Subcutaneous adipose tissue (tissue), 4 donors: ENCODE measurements around the gene ATP6V0A1. TPM values are rescaled to one million over a fixed set of nuclear protein-coding genes. Genes with fewer than 3 reads are reported as not detected.

ENCODE experiments used
- CTCF ChIP-seq: fragments of 450-650 bp; IDR thresholded peaks from one replicate; pipeline ENCODE4 v1.5.1; 2016; ENCODE audit warnings: low read depth, mild to moderate bottlenecking, control low read depth, antibody characterized with exemption, moderate library complexity
- total RNA-seq, 4 donors: library from RNA; depleted of rRNA; stranded (reverse); fragments of >200 nt; gene quantifications; one replicate each; pipeline ENCODE4 v1.1.0, GENCODE V29; 2016

ATP6V0A1 gene
- total RNA-seq = 100 to 1,000 TPM in 1 of 4 donors, 10 to 100 TPM in 3; 53.0 to 113 (median 56.1) TPM

GRCh38 chr17:42458497-42459255, at the start of gene ATP6V0A1:
TSS of gene ATP6V0A1 (plus strand) at chr17:42458878. CDS start at chr17:42460895, 2,017 bp downstream.
- no peak for TF ChIP-seq CTCF

GRCh38 chr17:42409523-42410318, 49.0 kb upstream of the ATP6V0A1 start:
- TF ChIP-seq CTCF = no peak

GRCh38 chr17:42410319-42410685, 48.4 kb upstream of the ATP6V0A1 start:
- no peak for TF ChIP-seq CTCF

- TF ChIP-seq CTCF = no peak
Measured at GRCh38 chr17:42411361-42411760, 47.3 kb upstream of the ATP6V0A1 start.

DNA sequence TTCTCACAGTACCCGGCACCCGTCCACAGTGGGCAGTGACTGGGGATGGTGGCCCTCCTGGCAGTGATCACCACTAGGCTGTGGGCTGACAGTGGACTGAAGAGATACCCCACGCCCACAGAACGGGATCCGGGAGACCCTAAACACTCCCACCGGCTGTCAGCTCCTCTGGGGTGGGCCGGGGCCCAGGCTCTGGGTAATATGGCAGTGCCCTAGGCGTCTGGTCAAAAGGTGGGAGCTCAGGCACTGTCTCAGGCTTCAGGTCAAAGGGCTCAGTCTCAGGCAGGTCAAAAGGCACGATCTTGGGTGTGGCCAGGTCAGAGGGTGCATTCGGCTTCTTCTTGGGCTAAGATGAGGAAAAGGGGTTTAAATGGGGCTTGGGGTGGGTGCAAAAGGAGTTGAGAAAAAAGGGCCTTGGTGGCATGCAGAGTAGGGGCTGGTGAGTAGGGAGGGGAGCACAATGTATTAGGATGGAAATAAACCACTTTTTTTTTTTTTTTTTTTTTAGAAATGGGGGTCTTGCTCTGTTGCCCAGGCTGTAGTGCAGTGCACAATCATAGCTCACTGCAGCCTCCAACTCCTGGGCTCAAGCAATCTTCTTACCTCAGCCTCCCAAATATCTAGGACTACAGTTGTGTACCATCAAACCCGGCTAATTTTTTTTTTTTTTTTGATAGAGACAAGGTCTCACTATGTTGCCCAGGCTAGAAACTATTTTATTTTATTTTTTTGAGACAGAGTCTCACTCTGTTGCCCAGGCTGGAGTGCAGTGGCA, 46.6 kb upstream of the ATP6V0A1 start:
- no peak for TF ChIP-seq CTCF

GRCh38 chr17:42413464-42414040, 45.1 kb upstream of the ATP6V0A1 start:
- no peak for TF ChIP-seq CTCF
